Fibroblast of skin of back (primary cell): Measurements from ENCODE around the gene SRSF5. TPM values are rescaled to one million over a fixed set of nuclear protein-coding genes. Genes with fewer than 3 reads are reported as not detected.
"Not testable (repeated sequence)": the region's sequence is repeated elsewhere in the genome, so short reads cannot be mapped to it uniquely, and the experiment has no call there.

Experiments used
- DNase-seq: peaks from one replicate; pipeline ENCODE4 v3.0.0-alpha.2; 2013
- polyA plus RNA-seq, 2 experiments: library from polyadenylated mRNA; unstranded; fragments of 120-200 nt; gene quantifications; one replicate each; pipeline ENCODE4 v1.2.1, GENCODE V29; 2013; ENCODE audit not compliant: insufficient read length in 2 of 2

SRSF5 gene
- 189 TPM for polyA plus RNA-seq (2013, experiment 1 of 2; ENCODE audit: insufficient read length)
- polyA plus RNA-seq (2013, experiment 2 of 2; ENCODE audit: insufficient read length): 183 TPM

DNA sequence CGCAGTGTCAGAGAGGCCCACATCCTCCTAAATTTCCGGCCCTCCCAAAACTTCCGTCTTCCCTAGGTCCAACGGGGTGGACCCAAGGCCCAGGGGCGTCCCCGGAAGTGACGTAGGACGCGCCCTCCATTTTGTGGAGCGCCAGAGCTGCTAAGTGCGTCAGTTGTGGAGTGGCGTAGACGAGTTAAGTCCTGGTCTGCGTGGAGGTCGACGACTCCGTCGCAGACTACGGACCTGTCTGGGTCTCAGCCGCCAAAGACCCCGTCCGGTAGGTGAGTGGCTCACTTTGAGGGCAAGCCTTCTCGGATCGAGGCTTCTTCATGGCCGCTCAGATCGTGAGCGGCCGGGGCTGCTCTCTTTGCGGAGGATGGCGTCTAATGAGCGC is at the start of gene SRSF5:
SRSF5 (plus strand) TSS at position 159 of the 385 bp plus-strand sequence. CDS start 1,015 bp downstream, outside the sequence.
- peak; percentile 97 for DNase-seq

DNA sequence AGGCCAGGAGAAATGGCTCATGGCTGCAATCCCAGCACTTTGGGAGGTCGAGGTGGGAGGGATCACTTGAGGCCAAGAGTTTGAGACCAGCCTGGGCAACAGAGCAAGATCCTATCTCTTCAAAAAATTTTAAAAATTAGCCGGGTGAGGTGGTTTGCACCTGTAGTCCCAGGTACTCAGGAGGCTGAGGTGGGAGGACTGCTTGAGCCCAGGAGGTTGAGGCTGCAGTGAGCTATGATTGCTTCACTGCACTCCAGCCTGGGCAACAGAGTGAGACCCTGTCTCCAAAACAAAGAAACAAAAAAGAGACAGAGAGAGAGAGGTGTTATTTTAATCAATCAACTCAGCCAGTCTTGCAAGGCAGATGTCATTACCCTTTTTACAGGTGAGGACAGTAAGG is 48.3 kb upstream of the SRSF5 start:
- not testable (repeated sequence) for DNase-seq

DNA sequence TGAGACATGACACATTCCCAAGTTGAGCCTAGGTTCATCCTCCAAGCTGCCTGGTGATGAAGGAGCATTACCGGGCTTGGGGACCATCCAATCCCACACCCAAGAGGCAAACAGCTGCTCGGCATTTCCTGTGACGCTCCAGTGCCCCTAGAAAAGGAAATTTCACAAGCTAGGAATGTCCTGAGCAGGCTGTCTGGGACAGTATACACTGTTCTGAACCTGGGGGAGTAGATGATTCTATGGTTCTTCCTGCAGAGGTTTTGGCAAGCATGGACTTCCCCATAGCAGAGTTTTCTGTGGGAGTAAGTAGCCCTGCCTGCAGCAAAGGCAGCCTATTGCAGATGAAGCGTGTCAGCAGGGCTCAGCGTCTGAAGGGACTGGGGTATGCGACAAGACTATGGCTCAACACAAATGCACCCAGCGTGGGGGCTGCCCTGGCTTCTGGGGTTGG is 47.4 kb upstream of the SRSF5 start:
- DNase-seq: peak; percentile 74

- DNase-seq: no peak
Observed at GRCh38 chr14:69720912-69721311, 46.0 kb upstream of the SRSF5 start.

- peak; percentile 65 for DNase-seq
Observed at GRCh38 chr14:69726761-69727511, 40.0 kb upstream of the SRSF5 start.

DNA sequence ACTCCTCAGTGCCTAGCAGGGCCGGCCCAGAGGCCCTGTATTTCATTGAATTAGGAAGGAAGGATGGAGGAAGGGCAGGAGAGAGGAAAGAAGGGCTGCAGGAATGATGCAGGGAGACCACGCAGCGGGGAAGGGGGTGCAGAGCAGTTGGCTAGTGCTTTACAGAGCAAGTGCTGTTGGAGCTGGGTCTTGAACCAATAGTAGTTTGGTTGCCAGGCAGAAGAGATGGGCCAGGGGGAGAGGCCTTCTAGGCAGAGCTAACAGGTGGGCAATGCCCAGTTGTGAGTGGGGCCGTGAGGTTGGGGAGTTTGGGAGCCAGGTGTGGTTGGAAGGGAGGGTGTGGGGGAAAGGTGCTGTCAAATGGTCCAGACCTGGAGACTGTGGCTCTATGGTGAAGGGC is 39.1 kb upstream of the SRSF5 start:
- no peak for DNase-seq

DNA sequence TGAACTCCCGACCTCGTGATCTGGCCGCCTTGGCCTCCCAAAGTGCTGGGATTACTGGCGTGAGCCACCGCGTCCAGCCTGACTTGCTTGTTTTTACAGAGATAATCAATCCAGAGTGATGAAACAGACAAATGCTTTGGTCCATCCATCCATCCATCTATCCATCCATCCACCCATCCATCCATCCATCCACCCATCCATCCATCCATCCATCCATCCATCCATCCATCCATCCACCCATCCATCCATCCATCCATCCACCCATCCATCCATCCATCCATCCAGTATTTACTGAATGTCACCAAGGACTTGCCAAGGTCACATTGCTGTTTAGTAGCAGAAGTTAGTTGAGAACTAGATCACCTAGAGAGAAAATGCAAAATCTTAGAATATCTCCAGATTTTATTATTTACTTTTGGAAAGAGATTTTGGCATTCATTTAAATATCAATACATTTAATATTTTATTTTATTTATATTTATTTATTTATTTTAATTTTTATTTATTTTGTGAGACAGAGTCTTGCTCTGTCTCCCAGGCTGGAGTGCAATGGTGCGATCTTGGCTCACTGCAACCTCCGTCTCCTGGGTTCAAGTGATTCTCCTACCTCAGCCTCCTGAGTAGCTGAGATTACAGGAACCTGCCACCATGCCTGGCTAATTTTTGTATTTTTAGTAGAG is 34.9 kb upstream of the SRSF5 start:
- DNase-seq: not testable (repeated sequence)

- not testable (repeated sequence) for DNase-seq
Observed at GRCh38 chr14:69736405-69736804, 30.5 kb upstream of the SRSF5 start.

DNA sequence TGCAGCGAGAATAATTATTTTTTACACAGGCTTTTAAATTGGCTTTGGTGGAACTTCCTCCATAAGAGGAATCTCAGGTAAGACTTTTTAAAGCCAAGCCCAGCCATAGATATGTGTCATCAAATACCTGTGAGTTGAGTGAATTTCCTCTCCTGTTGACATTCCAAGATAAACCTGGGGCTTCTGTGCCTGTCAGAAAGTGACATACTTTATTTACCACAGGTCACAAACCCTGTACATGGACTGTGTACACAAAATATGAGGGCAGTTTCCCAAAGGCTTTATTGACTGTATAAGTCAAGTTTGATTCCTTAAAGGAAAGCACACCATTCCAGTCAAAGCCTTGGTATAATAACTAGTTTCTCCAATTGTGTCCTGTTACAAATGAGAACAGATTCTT is 25.9 kb upstream of the SRSF5 start:
- DNase-seq: no peak

- DNase-seq: no peak
Observed at GRCh38 chr14:69749956-69750355, 17.0 kb upstream of the SRSF5 start.

- no peak for DNase-seq
Observed at GRCh38 chr14:69750495-69750894, 16.4 kb upstream of the SRSF5 start.

DNA sequence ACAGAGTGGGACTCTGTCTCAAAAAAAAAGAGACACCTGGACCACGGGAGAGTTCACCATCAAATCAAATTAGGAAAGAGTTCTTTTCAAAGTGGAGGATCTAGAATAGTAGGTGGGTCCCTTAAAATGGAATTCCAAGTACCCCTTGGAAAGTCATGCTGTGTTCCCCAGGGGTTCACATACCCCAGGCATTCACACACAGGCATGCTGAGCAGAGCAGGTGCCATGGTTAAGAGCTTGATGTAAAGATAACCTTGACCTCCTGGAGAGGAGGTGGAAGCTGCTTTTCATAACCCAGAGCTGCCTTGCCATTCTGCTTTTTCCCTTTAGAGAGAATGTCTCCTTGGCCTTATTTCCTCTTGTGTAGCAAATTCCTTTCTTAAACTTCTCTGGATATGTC is 14.2 kb upstream of the SRSF5 start:
- DNase-seq: no peak

DNA sequence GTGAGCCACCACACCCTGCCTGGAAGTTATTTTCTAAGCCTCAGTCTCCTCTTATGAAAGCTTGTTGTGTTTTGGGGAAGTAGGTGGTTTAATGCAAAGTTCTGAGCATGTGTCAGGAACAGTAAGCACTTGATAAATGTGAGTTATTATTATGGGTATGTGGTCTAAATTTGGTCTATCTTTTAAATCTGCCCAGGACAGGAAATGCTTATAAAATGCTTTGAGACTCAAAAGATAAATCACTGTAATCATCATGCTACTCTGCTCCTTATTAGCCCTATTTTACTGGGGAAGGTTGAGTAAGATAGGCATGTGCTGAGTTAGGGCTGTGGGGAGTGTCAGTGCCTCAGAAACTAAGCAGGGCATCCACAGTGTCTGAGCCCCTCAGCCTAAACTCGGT is 13.1 kb upstream of the SRSF5 start:
- no peak for DNase-seq

DNA sequence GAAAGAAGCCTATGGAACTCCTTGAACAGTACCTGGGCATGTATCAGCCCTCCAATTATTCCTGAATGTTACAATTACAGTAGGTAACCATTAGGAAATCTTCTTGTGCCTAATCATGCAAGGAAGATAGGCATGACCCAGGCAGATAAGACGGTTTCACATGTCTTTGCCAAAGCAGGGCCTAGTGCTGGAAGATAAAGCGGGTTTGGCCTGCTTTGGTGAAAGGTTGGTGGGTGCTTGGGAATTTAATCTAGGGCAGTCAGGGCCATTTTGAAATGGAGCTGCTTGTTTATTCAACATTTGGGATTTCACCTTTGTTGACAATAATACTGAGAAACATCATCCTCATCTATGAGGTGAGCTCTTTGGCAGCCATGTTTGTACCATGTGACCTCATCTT is 12.5 kb upstream of the SRSF5 start:
- DNase-seq: no peak

GRCh38 chr14:69755296-69755695 is 11.6 kb upstream of the SRSF5 start:
- DNase-seq: no peak

GRCh38 chr14:69755784-69756183 is 11.2 kb upstream of the SRSF5 start:
- DNase-seq: no peak

- DNase-seq: no peak
Observed at GRCh38 chr14:69756298-69756697, 10.6 kb upstream of the SRSF5 start.

DNA sequence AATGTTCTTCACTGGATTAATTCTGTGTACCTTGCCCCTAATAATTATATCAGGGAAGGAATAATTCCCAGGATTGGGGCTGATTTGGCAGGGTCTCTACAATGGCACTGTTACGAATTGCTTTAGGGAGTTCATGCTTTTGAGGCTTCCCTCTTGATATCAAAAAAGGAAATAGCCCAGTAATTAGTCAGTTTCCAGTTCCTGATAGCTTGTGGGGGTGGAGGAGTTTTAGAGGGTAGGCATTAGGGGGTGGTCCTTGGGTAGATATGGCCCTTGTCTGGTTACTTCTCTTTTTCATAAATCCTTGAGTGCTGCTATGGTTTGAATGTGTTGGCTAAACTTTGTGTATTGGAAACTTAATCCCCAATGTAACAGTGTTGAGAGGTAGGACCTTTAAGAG is 6.1 kb upstream of the SRSF5 start:
- no peak for DNase-seq

DNA sequence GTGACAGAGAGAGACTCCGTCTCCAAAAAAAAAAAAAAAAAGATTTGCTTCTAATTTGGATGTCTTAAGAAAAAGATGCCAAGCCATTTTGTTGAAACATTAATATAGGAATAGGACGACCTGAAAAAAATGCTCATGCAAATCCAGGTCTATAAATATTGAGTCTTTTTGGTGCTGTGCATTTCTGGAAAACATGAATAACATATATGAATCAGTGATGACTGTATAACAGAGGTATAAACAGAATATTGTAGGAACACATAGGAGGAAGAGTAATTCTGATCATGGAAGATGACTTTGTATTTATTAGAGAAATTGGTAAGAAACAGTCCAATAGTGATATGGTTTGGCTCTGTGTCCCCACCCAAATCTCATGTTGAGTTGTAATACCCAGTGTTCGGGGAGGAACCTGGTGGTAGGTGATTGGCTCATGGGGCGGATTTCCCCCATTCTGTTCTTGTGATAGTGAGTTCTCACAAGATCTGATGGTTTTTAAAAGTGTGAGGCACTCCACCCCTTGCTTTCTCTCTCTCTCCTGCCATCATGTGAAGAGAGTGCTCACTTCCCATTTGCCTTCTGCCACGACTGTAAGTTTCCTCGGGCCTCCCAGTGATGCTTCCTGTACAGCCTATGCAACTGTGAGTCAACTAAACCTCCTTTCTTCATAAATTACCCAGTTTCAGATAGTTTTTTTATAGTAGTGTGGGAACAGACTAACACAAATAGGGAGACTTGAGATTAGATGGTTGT is 3.0 kb upstream of the SRSF5 start:
- no peak for DNase-seq

DNA sequence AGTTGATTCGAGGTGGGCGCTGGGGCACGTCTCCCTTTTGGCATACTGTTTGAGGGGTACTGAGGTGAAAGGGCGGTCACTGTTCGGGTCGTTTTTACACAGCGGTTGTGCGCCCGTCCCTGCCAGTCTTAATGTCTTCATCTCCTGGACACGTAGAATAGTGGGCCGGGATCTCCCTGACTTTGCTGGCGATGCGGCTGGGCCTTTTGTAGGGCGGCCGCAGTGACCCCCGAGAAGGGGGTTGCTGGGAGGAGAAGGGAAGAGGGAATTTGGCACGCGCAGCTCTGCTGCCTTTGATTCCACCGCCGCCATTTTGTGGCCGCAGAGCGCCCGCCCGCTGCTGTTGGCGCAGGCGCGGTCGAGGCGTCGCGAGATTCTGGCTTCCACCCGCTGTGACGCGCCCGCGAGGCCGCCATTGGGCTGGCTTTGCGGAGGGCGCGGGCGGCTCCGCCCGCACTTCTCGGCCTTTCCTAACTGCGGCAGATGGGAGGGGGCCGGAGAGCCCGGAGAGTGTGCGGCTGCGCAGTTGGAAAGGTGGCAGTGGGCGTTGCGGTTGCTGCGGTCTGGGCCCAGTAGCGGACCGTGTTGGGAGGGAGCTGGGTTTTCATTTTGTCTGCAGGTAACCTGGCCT is 542 bp downstream of the SRSF5 start:
- DNase-seq: peak; percentile 90

DNA sequence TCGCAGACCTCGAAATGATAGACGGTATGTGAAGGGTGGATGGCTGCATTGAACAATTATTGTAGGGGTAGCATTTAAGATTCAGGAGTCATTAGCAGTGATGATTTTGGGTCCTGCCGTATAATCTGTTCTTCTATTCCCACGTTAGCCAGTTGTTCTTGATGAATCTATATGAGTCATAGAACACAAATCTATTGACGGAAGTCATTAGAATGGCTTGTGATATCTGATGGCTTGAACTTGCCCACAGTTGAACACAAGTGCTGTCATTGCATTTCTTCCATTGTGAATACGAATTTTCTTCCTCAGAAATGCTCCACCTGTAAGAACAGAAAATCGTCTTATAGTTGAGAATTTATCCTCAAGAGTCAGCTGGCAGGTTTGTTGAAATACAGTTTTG is 1.9 kb downstream of the SRSF5 start:
- DNase-seq: no peak

DNA sequence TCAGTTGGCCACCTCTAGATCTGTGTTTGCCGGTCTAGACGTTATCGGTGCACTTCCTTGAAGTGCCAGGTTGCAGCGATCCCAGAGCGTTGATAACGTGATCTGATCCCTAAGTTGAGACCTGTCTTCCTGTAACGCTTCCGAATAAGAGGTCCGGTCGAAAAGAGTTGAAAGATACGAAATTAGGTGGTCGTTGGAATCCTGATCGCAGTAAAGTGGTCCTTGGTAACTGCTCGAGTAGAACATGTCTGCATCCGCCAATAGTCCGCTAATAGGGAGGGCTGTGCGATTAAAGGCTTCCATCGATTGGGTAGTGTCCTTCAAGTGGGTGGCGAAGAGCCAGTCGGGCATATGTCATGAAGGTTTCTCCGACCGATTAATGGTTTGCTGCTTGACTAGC is 2.7 kb downstream of the SRSF5 start:
- DNase-seq: no peak

- DNase-seq: no peak
Observed at GRCh38 chr14:69770559-69770958, 3.6 kb downstream of the SRSF5 start.
